ENCODE results near the gene CDC42BPA. TPM values are rescaled to one million over a fixed set of nuclear protein-coding genes. Genes with fewer than 3 reads are reported as not detected.
A peak's percentile ranks its signal among the peaks of the same experiment; 100 is the strongest.
"Not testable (repeated sequence)": the region's sequence is repeated elsewhere in the genome, so short reads cannot be mapped to it uniquely, and the experiment has no call there.

Gene CDC42BPA
- total RNA-seq, 1 donor from 2014 or later: 37.4 TPM

GRCh38 chr1:226964068-226964425 lies 354.2 kb downstream of the CDC42BPA start:
- no peak for DNase-seq
- peak; percentile 75 for ATAC-seq
- intact Hi-C loops (cut with micrococcal nuclease): no loop called here

GRCh38 chr1:226962421-226963391 lies 355.6 kb downstream of the CDC42BPA start:
- DNase-seq: no peak
- intact Hi-C loops (cut with micrococcal nuclease): no loop called here
- no peak for ATAC-seq

GRCh38 chr1:226960944-226961765 lies 357.1 kb downstream of the CDC42BPA start:
- intact Hi-C loops (cut with micrococcal nuclease): no loop called here
- DNase-seq (no peak), ATAC-seq (no peak)

- intact Hi-C loops (cut with micrococcal nuclease): no loop called here
- ATAC-seq (no peak), DNase-seq (no peak)
These were observed 358.0 kb downstream of the CDC42BPA start for GRCh38 chr1:226960256-226960655.

GRCh38 chr1:226958300-226958699 lies 360.0 kb downstream of the CDC42BPA start:
- intact Hi-C loops (cut with micrococcal nuclease): no loop called here
- no peak for ATAC-seq
- no peak for DNase-seq

- intact Hi-C loops (cut with micrococcal nuclease): no loop called here
- DNase-seq (no peak), ATAC-seq (peak; percentile 60)
These were observed 360.6 kb downstream of the CDC42BPA start for GRCh38 chr1:226957714-226958113.

GRCh38 chr1:226956942-226957713 lies 361.2 kb downstream of the CDC42BPA start:
- DNase-seq (no peak), ATAC-seq (peak; percentile 13)
- intact Hi-C loops (cut with micrococcal nuclease): no loop called here

GRCh38 chr1:226955857-226956256 lies 362.4 kb downstream of the CDC42BPA start:
- DNase-seq; ATAC-seq; intact Hi-C loops (cut with micrococcal nuclease): not testable (repeated sequence)

- intact Hi-C loops (cut with micrococcal nuclease): no loop called here
- DNase-seq: no peak
- no peak for ATAC-seq
These were observed 363.5 kb downstream of the CDC42BPA start for GRCh38 chr1:226954777-226955176.

GRCh38 chr1:226954337-226954736 lies 364.0 kb downstream of the CDC42BPA start:
- DNase-seq (no peak), ATAC-seq (no peak)
- intact Hi-C loops (cut with micrococcal nuclease): no loop called here

GRCh38 chr1:226953175-226953800 lies 365.0 kb downstream of the CDC42BPA start:
- DNase-seq: no peak
- intact Hi-C loops (cut with micrococcal nuclease): no loop called here
- no peak for ATAC-seq

GRCh38 chr1:226952118-226952441 lies 366.2 kb downstream of the CDC42BPA start:
- ATAC-seq (peak; percentile 47), DNase-seq (no peak)
- intact Hi-C loops (cut with micrococcal nuclease): no loop called here

GRCh38 chr1:226951286-226952117 lies 366.8 kb downstream of the CDC42BPA start:
- DNase-seq: no peak
- intact Hi-C loops (cut with micrococcal nuclease): no loop called here
- ATAC-seq: no peak

GRCh38 chr1:226950871-226951270 lies 367.4 kb downstream of the CDC42BPA start:
- peak; percentile 3 for ATAC-seq
- no peak for DNase-seq
- intact Hi-C loops (cut with micrococcal nuclease): no loop called here

GRCh38 chr1:226950316-226950715 lies 368.0 kb downstream of the CDC42BPA start:
- no peak for DNase-seq
- intact Hi-C loops (cut with micrococcal nuclease): no loop called here
- ATAC-seq: no peak

GRCh38 chr1:226949401-226949800 lies 368.9 kb downstream of the CDC42BPA start:
- ATAC-seq: no peak
- no peak for DNase-seq
- intact Hi-C loops (cut with micrococcal nuclease): no loop called here

- intact Hi-C loops (cut with micrococcal nuclease): no loop called here
- no peak for ATAC-seq
- no peak for DNase-seq
These were observed 369.3 kb downstream of the CDC42BPA start for GRCh38 chr1:226948996-226949395.

GRCh38 chr1:226948480-226948879 lies 369.8 kb downstream of the CDC42BPA start:
- DNase-seq (no peak), ATAC-seq (no peak)
- intact Hi-C loops (cut with micrococcal nuclease): no loop called here
